ENCODE measurements around the gene FKBP7. TPM values are rescaled to one million over a fixed set of nuclear protein-coding genes. Genes with fewer than 3 reads are reported as not detected.

Gene FKBP7
- total and polyA plus RNA-seq, 2 of the 8 experiments (the other 6 are each of a cell fraction or from before 2014, with no cell fraction given) = 3.6 to 7.0 TPM

DNA sequence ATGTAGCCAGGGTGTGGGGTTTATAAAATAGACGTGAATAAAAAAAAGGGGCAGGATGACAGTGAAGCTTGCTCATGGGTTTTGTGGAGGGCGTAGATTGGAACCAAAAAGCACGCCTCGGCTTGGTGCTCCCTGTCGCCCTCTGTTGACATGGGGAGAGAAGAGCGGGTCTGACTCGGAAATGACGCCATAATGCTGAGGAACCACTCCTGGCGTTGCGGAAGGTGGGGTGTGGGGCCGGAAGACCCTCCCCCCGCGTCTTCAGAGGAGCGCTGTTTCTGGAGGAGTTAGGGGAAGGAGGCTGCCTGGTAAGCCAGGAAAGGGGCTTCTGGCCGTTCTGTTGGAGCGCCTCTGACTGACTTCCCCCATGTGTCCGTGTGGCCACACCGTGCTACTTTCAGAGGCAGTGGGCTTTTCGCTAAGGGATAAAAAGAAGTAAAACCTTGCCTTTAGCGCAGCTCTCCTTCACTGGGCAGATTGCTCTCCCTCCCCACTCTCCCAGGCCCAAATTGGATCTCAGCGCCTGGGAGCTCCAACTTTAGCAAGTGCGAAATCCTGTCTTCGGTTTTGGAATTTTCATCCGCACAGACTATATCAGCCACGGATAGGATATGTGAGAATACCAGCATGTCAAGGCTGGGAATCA is 44.7 kb upstream of the FKBP7 start (continued):
- TF ChIP-seq, protein P1, sequence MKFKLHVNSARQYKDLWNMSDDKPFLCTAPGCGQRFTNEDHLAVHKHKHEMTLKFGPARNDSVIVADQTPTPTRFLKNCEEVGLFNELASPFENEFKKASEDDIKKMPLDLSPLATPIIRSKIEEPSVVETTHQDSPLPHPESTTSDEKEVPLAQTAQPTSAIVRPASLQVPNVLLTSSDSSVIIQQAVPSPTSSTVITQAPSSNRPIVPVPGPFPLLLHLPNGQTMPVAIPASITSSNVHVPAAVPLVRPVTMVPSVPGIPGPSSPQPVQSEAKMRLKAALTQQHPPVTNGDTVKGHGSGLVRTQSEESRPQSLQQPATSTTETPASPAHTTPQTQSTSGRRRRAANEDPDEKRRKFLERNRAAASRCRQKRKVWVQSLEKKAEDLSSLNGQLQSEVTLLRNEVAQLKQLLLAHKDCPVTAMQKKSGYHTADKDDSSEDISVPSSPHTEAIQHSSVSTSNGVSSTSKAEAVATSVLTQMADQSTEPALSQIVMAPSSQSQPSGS (IDR thresholded peaks at IDR 0.05; ENCODE audit: low read length) = peak; percentile 78; the same call in 1 of the 2 replicates
- TF ChIP-seq KDM4A (IDR thresholded peaks at IDR 0.05; ENCODE audit: low read depth, low read length, severe bottlenecking) (peak; percentile 60), HDAC6 (IDR thresholded peaks at IDR 0.05; ENCODE audit: low read depth, low read length) (no peak), RXRA (IDR thresholded peaks at IDR 0.05; ENCODE audit: insufficient read depth, low read depth, low read length) (no peak), KDM5A (IDR thresholded peaks at IDR 0.05; ENCODE audit: low read length) (peak; percentile 33; the same call in 1 of the 2 replicates), POU5F1 (IDR thresholded peaks at IDR 0.05; ENCODE audit: low read depth, low read length) (no peak), HDAC2 (IDR thresholded peaks at IDR 0.05; ENCODE audit: borderline replicate concordance in 1 of 2, low read depth in 2 of 2, low read length in 2 of 2) (no peak)
- TF ChIP-seq, protein P2, sequence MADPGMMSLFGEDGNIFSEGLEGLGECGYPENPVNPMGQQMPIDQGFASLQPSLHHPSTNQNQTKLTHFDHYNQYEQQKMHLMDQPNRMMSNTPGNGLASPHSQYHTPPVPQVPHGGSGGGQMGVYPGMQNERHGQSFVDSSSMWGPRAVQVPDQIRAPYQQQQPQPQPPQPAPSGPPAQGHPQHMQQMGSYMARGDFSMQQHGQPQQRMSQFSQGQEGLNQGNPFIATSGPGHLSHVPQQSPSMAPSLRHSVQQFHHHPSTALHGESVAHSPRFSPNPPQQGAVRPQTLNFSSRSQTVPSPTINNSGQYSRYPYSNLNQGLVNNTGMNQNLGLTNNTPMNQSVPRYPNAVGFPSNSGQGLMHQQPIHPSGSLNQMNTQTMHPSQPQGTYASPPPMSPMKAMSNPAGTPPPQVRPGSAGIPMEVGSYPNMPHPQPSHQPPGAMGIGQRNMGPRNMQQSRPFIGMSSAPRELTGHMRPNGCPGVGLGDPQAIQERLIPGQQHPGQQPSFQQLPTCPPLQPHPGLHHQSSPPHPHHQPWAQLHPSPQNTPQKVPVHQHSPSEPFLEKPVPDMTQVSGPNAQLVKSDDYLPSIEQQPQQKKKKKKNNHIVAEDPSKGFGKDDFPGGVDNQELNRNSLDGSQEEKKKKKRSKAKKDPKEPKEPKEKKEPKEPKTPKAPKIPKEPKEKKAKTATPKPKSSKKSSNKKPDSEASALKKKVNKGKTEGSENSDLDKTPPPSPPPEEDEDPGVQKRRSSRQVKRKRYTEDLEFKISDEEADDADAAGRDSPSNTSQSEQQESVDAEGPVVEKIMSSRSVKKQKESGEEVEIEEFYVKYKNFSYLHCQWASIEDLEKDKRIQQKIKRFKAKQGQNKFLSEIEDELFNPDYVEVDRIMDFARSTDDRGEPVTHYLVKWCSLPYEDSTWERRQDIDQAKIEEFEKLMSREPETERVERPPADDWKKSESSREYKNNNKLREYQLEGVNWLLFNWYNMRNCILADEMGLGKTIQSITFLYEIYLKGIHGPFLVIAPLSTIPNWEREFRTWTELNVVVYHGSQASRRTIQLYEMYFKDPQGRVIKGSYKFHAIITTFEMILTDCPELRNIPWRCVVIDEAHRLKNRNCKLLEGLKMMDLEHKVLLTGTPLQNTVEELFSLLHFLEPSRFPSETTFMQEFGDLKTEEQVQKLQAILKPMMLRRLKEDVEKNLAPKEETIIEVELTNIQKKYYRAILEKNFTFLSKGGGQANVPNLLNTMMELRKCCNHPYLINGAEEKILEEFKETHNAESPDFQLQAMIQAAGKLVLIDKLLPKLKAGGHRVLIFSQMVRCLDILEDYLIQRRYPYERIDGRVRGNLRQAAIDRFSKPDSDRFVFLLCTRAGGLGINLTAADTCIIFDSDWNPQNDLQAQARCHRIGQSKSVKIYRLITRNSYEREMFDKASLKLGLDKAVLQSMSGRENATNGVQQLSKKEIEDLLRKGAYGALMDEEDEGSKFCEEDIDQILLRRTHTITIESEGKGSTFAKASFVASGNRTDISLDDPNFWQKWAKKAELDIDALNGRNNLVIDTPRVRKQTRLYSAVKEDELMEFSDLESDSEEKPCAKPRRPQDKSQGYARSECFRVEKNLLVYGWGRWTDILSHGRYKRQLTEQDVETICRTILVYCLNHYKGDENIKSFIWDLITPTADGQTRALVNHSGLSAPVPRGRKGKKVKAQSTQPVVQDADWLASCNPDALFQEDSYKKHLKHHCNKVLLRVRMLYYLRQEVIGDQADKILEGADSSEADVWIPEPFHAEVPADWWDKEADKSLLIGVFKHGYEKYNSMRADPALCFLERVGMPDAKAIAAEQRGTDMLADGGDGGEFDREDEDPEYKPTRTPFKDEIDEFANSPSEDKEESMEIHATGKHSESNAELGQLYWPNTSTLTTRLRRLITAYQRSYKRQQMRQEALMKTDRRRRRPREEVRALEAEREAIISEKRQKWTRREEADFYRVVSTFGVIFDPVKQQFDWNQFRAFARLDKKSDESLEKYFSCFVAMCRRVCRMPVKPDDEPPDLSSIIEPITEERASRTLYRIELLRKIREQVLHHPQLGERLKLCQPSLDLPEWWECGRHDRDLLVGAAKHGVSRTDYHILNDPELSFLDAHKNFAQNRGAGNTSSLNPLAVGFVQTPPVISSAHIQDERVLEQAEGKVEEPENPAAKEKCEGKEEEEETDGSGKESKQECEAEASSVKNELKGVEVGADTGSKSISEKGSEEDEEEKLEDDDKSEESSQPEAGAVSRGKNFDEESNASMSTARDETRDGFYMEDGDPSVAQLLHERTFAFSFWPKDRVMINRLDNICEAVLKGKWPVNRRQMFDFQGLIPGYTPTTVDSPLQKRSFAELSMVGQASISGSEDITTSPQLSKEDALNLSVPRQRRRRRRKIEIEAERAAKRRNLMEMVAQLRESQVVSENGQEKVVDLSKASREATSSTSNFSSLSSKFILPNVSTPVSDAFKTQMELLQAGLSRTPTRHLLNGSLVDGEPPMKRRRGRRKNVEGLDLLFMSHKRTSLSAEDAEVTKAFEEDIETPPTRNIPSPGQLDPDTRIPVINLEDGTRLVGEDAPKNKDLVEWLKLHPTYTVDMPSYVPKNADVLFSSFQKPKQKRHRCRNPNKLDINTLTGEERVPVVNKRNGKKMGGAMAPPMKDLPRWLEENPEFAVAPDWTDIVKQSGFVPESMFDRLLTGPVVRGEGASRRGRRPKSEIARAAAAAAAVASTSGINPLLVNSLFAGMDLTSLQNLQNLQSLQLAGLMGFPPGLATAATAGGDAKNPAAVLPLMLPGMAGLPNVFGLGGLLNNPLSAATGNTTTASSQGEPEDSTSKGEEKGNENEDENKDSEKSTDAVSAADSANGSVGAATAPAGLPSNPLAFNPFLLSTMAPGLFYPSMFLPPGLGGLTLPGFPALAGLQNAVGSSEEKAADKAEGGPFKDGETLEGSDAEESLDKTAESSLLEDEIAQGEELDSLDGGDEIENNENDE (IDR thresholded peaks at IDR 0.05; ENCODE audit: insufficient replicate concordance, low read length) = no peak

Measured in H1 (cell line).